Omental fat pad (tissue), 4 donors: ENCODE results near the gene RNF141. TPM values are rescaled to one million over a fixed set of nuclear protein-coding genes. Genes with fewer than 3 reads are reported as not detected.

Source experiments
- ATAC-seq: fragments of 150-250 bp; one replicate; pipeline ENCODE4 v1.9.1; 2016; ENCODE audit warnings: mild to moderate bottlenecking, moderate library complexity; ENCODE audit not compliant: low FRiP score
- DNase-seq: peaks from one replicate; pipeline ENCODE4 v3.0.0-alpha.2; 2019; ENCODE audit warnings: low spot score
- total RNA-seq, 4 donors: library from RNA; depleted of rRNA; stranded (reverse); fragments of >200 nt; gene quantifications; one replicate each; pipeline ENCODE4 v1.1.0, GENCODE V29; 2016
- TF ChIP-seq, protein P1 (sequence below), 3 donors: fragments of 450-650 bp; IDR thresholded peaks; one replicate each; pipeline ENCODE4 v1.5.1; 2016 to 2017; ENCODE audit warnings: antibody characterized with exemption in 3 of 3, mild to moderate bottlenecking in 3 of 3, moderate library complexity in 2 of 3

RNF141 gene
- total RNA-seq, 4 donors from 2014 or later = 20.0 to 35.8 (median 26.5) TPM

GRCh38 chr11:10497371-10498021, 43.5 kb downstream of the RNF141 start:
- DNase-seq = no peak

DNA sequence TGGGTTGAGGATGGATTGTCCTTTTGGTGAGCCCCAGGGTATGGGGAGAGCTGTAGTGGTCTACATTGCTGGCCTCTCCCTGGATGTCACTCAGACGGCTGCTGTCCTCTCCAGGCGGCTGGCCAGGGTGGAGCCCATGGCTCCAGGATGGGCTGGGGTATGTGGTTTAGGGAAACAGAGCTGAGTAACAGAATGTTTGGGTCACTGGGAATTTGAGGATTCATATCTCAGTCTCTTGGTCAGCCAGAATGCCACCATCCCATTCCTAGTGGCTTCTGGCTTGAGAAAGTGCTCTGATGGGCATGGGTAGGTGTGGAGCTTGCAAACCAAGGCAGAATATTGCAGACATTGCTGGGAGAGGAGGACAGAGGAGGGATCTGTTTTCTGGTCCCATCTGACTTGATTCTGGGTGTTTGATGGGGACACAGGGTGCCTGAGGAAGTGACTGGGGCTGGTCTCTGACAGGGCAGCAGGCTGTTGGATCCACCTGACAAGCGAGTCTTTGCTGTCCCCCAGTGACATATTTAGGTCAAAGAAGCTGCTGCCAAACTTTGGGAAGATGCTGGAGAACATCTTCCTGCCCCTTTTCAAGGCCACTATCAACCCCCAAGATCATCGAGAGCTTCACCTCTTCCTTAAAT, 44.6 kb downstream of the RNF141 start:
- ATAC-seq (no peak), DNase-seq (no peak)
- TF ChIP-seq, protein P1, sequence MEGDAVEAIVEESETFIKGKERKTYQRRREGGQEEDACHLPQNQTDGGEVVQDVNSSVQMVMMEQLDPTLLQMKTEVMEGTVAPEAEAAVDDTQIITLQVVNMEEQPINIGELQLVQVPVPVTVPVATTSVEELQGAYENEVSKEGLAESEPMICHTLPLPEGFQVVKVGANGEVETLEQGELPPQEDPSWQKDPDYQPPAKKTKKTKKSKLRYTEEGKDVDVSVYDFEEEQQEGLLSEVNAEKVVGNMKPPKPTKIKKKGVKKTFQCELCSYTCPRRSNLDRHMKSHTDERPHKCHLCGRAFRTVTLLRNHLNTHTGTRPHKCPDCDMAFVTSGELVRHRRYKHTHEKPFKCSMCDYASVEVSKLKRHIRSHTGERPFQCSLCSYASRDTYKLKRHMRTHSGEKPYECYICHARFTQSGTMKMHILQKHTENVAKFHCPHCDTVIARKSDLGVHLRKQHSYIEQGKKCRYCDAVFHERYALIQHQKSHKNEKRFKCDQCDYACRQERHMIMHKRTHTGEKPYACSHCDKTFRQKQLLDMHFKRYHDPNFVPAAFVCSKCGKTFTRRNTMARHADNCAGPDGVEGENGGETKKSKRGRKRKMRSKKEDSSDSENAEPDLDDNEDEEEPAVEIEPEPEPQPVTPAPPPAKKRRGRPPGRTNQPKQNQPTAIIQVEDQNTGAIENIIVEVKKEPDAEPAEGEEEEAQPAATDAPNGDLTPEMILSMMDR (IDR thresholded peaks at IDR 0.05) = no peak

More at GRCh38 chr11:10497371-10498021, 43.5 kb downstream of the RNF141 start:
- TF ChIP-seq, protein P1 (IDR thresholded peaks at IDR 0.05) = no peak
- ATAC-seq = no peak

GRCh38 chr11:10495464-10495786, 45.6 kb downstream of the RNF141 start:
- DNase-seq = no peak
- no peak for ATAC-seq
- TF ChIP-seq, protein P1 (IDR thresholded peaks at IDR 0.05) = no peak

- no peak for DNase-seq
- no peak for ATAC-seq
- TF ChIP-seq, protein P1 (IDR thresholded peaks at IDR 0.05) = no peak
These were observed 46.1 kb downstream of the RNF141 start for GRCh38 chr11:10494636-10495463.

DNA sequence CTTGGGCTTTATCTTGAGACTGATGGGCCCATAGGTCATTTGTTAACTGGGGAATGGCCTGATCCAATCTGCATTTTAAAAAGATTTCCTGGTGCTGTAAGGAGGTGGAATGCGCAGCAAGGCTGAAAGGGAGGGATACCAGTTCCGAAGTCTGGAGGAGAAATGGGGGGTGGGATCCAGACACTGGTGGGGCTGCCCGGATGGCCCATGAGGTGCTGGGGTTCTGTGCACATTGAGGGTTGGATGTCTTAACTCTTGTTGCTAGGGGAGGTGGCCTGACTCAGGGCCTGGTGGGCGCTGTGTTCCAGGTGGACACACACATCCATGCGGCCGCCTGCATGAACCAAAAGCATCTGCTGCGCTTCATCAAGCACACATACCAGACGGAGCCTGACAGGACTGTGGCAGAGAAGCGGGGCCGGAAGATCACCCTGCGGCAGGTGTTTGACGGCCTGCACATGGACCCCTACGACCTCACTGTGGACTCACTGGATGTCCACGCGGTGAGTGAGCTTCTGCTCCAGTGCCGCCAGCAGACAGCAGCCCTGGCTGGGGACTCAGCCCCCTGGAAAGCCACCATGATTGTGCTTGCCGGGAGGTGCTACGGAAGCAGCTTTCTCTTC, 47.8 kb downstream of the RNF141 start:
- ATAC-seq (no peak), DNase-seq (no peak)
- TF ChIP-seq, protein P1 (IDR thresholded peaks at IDR 0.05) = no peak

DNA sequence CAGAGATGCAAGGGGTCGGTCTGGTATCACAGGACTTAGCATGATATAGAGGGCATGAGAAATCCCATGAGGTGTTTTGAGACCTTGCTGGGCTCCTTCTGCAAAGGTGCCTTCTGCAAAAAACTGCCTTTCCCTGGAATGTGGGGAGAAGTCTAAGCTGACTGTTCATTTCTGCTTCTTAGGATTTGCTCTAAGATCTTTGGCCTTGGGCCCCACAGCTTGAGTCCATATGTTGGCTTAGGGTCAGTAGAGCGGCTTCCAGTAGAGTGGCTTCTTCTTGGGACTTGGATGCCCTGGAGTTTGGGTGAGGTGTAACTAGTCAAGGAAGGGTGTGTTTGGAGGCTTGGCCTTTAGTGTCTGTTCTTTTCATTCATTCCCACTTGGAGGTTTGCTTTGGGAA, 48.9 kb downstream of the RNF141 start:
- TF ChIP-seq, protein P1 (IDR thresholded peaks at IDR 0.05) = no peak
- ATAC-seq (no peak), DNase-seq (no peak)
